Femur (tissue), 1 donor: ENCODE data around the gene UBTD2.
A peak's percentile ranks its signal among the peaks of the same experiment; 100 is the strongest.
"Not testable (repeated sequence)": the region's sequence is repeated elsewhere in the genome, so short reads cannot be mapped to it uniquely, and the experiment has no call there.

Source experiments
- DNase-seq: peaks from one replicate; pipeline ENCODE4 v3.0.0-alpha.2; 2017

The UBTD2 gene

GRCh38 chr5:172291837-172292236 lies 8.3 kb upstream of the UBTD2 start:
- DNase-seq: not testable (repeated sequence)

- DNase-seq: no peak
Measured at GRCh38 chr5:172288465-172288864, 4.9 kb upstream of the UBTD2 start.

- DNase-seq: not testable (repeated sequence)
Measured at GRCh38 chr5:172287140-172287539, 3.6 kb upstream of the UBTD2 start.

GRCh38 chr5:172285226-172286143 lies 1.9 kb upstream of the UBTD2 start:
- DNase-seq: no peak

- DNase-seq: peak; percentile 38
Measured at GRCh38 chr5:172284611-172284980, 1.0 kb upstream of the UBTD2 start.

- peak; percentile 94 for DNase-seq
Measured at GRCh38 chr5:172283862-172284610, 472 bp upstream of the UBTD2 start.

GRCh38 chr5:172282272-172283019 lies 1.1 kb downstream of the UBTD2 start:
- no peak for DNase-seq

- no peak for DNase-seq
Measured at GRCh38 chr5:172281346-172281745, 2.2 kb downstream of the UBTD2 start.

GRCh38 chr5:172280929-172281328 lies 2.6 kb downstream of the UBTD2 start:
- DNase-seq: no peak

- no peak for DNase-seq
Measured at GRCh38 chr5:172280317-172280716, 3.2 kb downstream of the UBTD2 start.

- no peak for DNase-seq
Measured at GRCh38 chr5:172278356-172278755, 5.2 kb downstream of the UBTD2 start.

GRCh38 chr5:172276214-172276613 lies 7.3 kb downstream of the UBTD2 start:
- no peak for DNase-seq

GRCh38 chr5:172274951-172275753 lies 8.4 kb downstream of the UBTD2 start:
- no peak for DNase-seq

- no peak for DNase-seq
Measured at GRCh38 chr5:172267943-172268342, 15.6 kb downstream of the UBTD2 start.

- DNase-seq: no peak
Measured at GRCh38 chr5:172266676-172267092, 16.9 kb downstream of the UBTD2 start.

- no peak for DNase-seq
Measured at GRCh38 chr5:172266071-172266675, 17.4 kb downstream of the UBTD2 start.

- DNase-seq: no peak
Measured at GRCh38 chr5:172264815-172265395, 18.7 kb downstream of the UBTD2 start.

- DNase-seq: no peak
Measured at GRCh38 chr5:172255444-172255843, 28.1 kb downstream of the UBTD2 start.

GRCh38 chr5:172252501-172252900 lies 31.1 kb downstream of the UBTD2 start:
- DNase-seq: no peak

GRCh38 chr5:172251419-172251818 lies 32.1 kb downstream of the UBTD2 start:
- no peak for DNase-seq

- no peak for DNase-seq
Measured at GRCh38 chr5:172248637-172249036, 34.9 kb downstream of the UBTD2 start.
